HepG2 (cell line): ENCODE measurements around the gene TMEM125. TPM values are rescaled to one million over a fixed set of nuclear protein-coding genes. Genes with fewer than 3 reads are reported as not detected.

Source experiments
- CCDC6 ChIP-seq: sonication (generic); formaldehyde crosslinking; IDR thresholded peaks from 2 replicates; pipeline ENCODE4 v1.8.1; 2022; ENCODE audit warnings: mild to moderate bottlenecking, missing genetic modification reagents, moderate library complexity
- MXD3 ChIP-seq: IDR thresholded peaks from 2 replicates; pipeline ENCODE4 v1.6.1; 2016; ENCODE audit warnings: mild to moderate bottlenecking, missing biosample characterization, missing genetic modification reagents
- NR2F2 ChIP-seq: IDR thresholded peaks from 2 replicates; pipeline ENCODE4 v1.6.1; 2012; ENCODE audit warnings: low read depth, inconsistent platforms, borderline replicate concordance
- REPIN1 ChIP-seq: sonication (generic); formaldehyde crosslinking; IDR thresholded peaks from 2 replicates; pipeline ENCODE4 v1.8.0; 2022; ENCODE audit warnings: missing genetic modification reagents, low read depth, mild to moderate bottlenecking, borderline replicate concordance
- ZBTB39 ChIP-seq: sonication (generic); formaldehyde crosslinking; IDR thresholded peaks from 2 replicates; pipeline ENCODE4 v1.5.0; 2020; ENCODE audit warnings: missing genetic modification reagents
- ZBTB4 ChIP-seq: sonication (generic); formaldehyde crosslinking; IDR thresholded peaks from 2 replicates; pipeline ENCODE4 v1.4.0; 2020; ENCODE audit warnings: missing genetic modification reagents, mild to moderate bottlenecking, borderline replicate concordance
- ZBTB40 ChIP-seq, 2 experiments: fragments of 450-650 bp in 1 of 2; sonication (generic) in 1 of 2; formaldehyde crosslinking in 1 of 2; IDR thresholded peaks; 2 replicates each; pipeline versions ENCODE4 v1.6.1 to v1.8.0; 2016 to 2022; ENCODE audit warnings: antibody characterized with exemption in 1 of 2, mild to moderate bottlenecking in 1 of 2, missing genetic modification reagents in 1 of 2
- ZNF563 ChIP-seq: sonication (generic); formaldehyde crosslinking; IDR thresholded peaks from 2 replicates; pipeline ENCODE4 v1.8.0; 2022; ENCODE audit warnings: mild to moderate bottlenecking, moderate library complexity, missing genetic modification reagents
- ZNF773 ChIP-seq: sonication (generic); formaldehyde crosslinking; IDR thresholded peaks from 2 replicates; pipeline ENCODE4 v1.4.0; 2020; ENCODE audit warnings: missing genetic modification reagents, borderline replicate concordance
- polyA plus RNA-seq, 8 experiments: library from polyadenylated mRNA; depleted of rRNA in 3 of 8; stranded (reverse) in 7 of 8; unstranded in 1 of 8; fragments of >200 nt; fragmentation: Illumina TruSeq in 4 of 8; extraction: Trizol in 4 of 8; gene quantifications; 2 replicates each; pipeline versions ENCODE4 v1.2.1 to v1.2.3, GENCODE V29; 2011 to 2016; ENCODE audit warnings: low read depth in 4 of 8, missing spikeins in 1 of 8, mixed read lengths in 1 of 8; ENCODE audit not compliant: insufficient read depth in 1 of 8
- total RNA-seq, 5 experiments: library from RNA; depleted of rRNA; stranded (reverse); fragments of >200 nt; fragmentation: Illumina TruSeq; extraction: Trizol; gene quantifications; 2 replicates each; pipeline ENCODE4 v1.2.3, GENCODE V29; 2016; ENCODE audit warnings: low read depth in 1 of 5

Gene TMEM125
- total and polyA plus RNA-seq, 2 of the 13 experiments (the other 11 are each of a cell fraction or from before 2014, with no cell fraction given), result 0.03 TPM; not detected in 1

GRCh38 chr1:43282220-43283195 is 12.7 kb downstream of the TMEM125 start (continued):
- no peak for TF ChIP-seq ZBTB40 (IDR thresholded peaks at IDR 0.05)
- no peak for TF ChIP-seq ZBTB40 (CRISPR knock-in tag; IDR thresholded peaks at IDR 0.05)
- TF ChIP-seq MXD3 (CRISPR knock-in tag), result no peak
- TF ChIP-seq CCDC6 (CRISPR knock-in tag), result peak; percentile 60; the same call in 1 of the 2 replicates
- TF ChIP-seq ZBTB39 (CRISPR knock-in tag), result no peak
- no peak for TF ChIP-seq ZNF773
- TF ChIP-seq REPIN1 (CRISPR knock-in tag), result peak; percentile 53; the same call in 1 of the 2 replicates
- no peak for TF ChIP-seq ZNF563 (CRISPR knock-in tag)
- peak; percentile 42; the same call in 1 of the 2 replicates for TF ChIP-seq NR2F2
- TF ChIP-seq ZBTB4 (CRISPR knock-in tag), result no peak
